Astrocyte (in vitro differentiated cells and primary cell): ENCODE measurements around the gene ZFYVE28.

Source experiments
- CTCF ChIP-seq: IDR thresholded peaks from 2 replicates; pipeline ENCODE4 v1.5.1; 2011; ENCODE audit warnings: low read depth, mild to moderate bottlenecking, inconsistent platforms, low read length, moderate library complexity; ENCODE audit not compliant: insufficient read depth
- EZH2 ChIP-seq: IDR thresholded peaks from 2 replicates; pipeline ENCODE4 v1.6.1; 2012; ENCODE audit warnings: mild to moderate bottlenecking, low read length, inconsistent platforms; ENCODE audit not compliant: insufficient read depth

DNA sequence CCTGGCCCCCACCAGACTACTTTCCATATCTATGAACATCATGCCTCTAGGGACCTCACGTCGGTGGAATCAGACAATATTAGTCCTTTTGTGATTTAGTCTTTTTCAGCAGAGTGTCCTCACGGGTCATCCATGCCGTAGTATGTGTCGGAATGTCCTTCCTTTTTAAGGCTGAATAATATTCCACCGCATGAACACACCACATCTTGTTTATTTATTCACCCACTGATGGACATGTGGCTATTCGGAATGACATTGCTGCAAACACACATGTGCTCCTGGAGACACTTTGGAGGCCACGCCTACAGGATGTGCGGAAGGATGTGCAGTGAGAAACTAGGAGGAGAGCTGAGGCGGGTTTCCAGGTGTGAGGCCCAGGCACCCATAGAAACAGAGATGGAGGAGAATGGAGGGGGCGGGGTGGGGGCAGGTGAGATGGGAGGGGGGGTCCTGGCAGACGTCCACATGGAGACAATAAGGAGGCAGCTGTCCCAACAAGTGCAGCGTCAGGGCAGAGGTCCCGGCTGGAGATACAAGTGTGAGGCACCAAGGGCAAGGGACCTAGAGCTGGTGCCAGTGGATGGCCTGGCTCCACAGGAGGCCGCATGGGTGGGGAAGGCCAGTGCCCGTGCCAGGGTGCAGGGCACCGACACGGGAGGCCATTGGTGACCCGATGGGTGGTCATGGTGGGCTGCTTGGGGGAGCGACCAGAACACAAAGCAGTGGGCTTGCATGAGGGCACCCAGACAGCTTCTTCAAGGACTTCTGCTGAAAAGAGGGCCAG is 20.7 kb downstream of the ZFYVE28 start:
- TF ChIP-seq CTCF (no peak), EZH2 (no peak)
